Measurements from ENCODE around the gene CSTB. TPM values are rescaled to one million over a fixed set of nuclear protein-coding genes. Genes with fewer than 3 reads are reported as not detected.
A peak's percentile ranks its signal among the peaks of the same experiment; 100 is the strongest.

CSTB gene
- polyA plus RNA-seq, 1 experiment: 58.2 TPM

- no peak overlapping the region for H3K4me3 ChIP-seq (ENCODE audit: low read depth, low read length)
- POLR2A ChIA-PET: no interaction called here
- DNase-seq (ENCODE audit: low read depth): no peak
- CTCF ChIA-PET: interaction anchor here (1.1 to 1.4 kb wide), 3 partner anchors 24 to 241 kb away, joined by 3 read pairs; no protein-coding TSS in a partner anchor
- no peaks in the 10 kb centered on the region for H3K36me3 ChIP-seq (ENCODE audit: control insufficient read depth, insufficient read depth, low read length)
- 0 out of 2 replicates have a peak, but pooled peaks cover 1% of the 10 kb centered on the region for H3K27me3 ChIP-seq (ENCODE audit: control insufficient read depth, insufficient read depth, low read length)
- TF ChIP-seq CTCF (IDR thresholded peaks at IDR 0.05; ENCODE audit: insufficient read depth, low read depth, low read length): no peak
These were observed 37.0 kb upstream of the CSTB start for GRCh38 chr21:43812957-43813655.

GRCh38 chr21:43812139-43812821 lies 36.2 kb upstream of the CSTB start:
- Histone ChIP-seq H3K36me3 (ENCODE audit: control insufficient read depth, insufficient read depth, low read length) (no peaks in the 10 kb centered on the region), H3K4me3 (ENCODE audit: low read depth, low read length) (no peak overlapping the region), H3K27me3 (ENCODE audit: control insufficient read depth, insufficient read depth, low read length) (0 out of 2 replicates have a peak, but pooled peaks cover 1% of the 10 kb centered on the region)
- POLR2A ChIA-PET: no interaction called here
- no peak for TF ChIP-seq CTCF (IDR thresholded peaks at IDR 0.05; ENCODE audit: insufficient read depth, low read depth, low read length)
- no peak for DNase-seq (ENCODE audit: low read depth)
- CTCF ChIA-PET: interaction anchor here (0.8 to 1.8 kb wide), 5 partner anchors 12 to 241 kb away, joined by 3 to 8 read pairs (median 6); no protein-coding TSS in a partner anchor

- ChIA-PET CTCF (interaction anchor here (0.7 to 1.8 kb wide), 22 partner anchors 8 to 486 kb away, joined by 3 to 10 read pairs (median 4); no protein-coding TSS in a partner anchor), POLR2A (no interaction called here)
- no peak for TF ChIP-seq CTCF (IDR thresholded peaks at IDR 0.05; ENCODE audit: insufficient read depth, low read depth, low read length)
- DNase-seq (ENCODE audit: low read depth): no peak
- Histone ChIP-seq H3K27me3 (ENCODE audit: control insufficient read depth, insufficient read depth, low read length) (0 out of 2 replicates have a peak, but pooled peaks cover 1% of the 10 kb centered on the region), H3K36me3 (ENCODE audit: control insufficient read depth, insufficient read depth, low read length) (no peaks in the 10 kb centered on the region), H3K4me3 (ENCODE audit: low read depth, low read length) (no peak overlapping the region)
These were observed 35.4 kb upstream of the CSTB start for GRCh38 chr21:43811262-43812105.

GRCh38 chr21:43810505-43811261 lies 34.6 kb upstream of the CSTB start:
- Histone ChIP-seq H3K36me3 (ENCODE audit: control insufficient read depth, insufficient read depth, low read length) (no peaks in the 10 kb centered on the region), H3K4me3 (ENCODE audit: low read depth, low read length) (no peak overlapping the region), H3K27me3 (ENCODE audit: control insufficient read depth, insufficient read depth, low read length) (0 out of 2 replicates have a peak, but pooled peaks cover 1% of the 10 kb centered on the region)
- TF ChIP-seq CTCF (IDR thresholded peaks at IDR 0.05; ENCODE audit: insufficient read depth, low read depth, low read length): peak; percentile 97
- no peak for DNase-seq (ENCODE audit: low read depth)
- CTCF ChIA-PET: interaction anchor here (0.7 to 1.8 kb wide), 20 partner anchors 8 to 487 kb away, joined by 3 to 10 read pairs (median 4); no protein-coding TSS in a partner anchor
- POLR2A ChIA-PET: no interaction called here
